GOT3 (cell line): ENCODE data around the gene SETD1A.

Experiments
- DNase-seq: peaks from one replicate; lab custom pipeline; 2025; ENCODE audit warnings: mixed read lengths; lab: John Stamatoyannopoulos, UW

The SETD1A gene

GRCh38 chr16:31020536-31020935 lies 63.0 kb downstream of the SETD1A start:
- DNase-seq, result no peak

- DNase-seq, result no peak
Measured at GRCh38 chr16:31022544-31023251, 65.1 kb downstream of the SETD1A start.

GRCh38 chr16:31023252-31023602 lies 65.7 kb downstream of the SETD1A start:
- DNase-seq, result no peak

GRCh38 chr16:31023627-31024226 lies 66.2 kb downstream of the SETD1A start:
- DNase-seq, result no peak

- DNase-seq, result no peak
Measured at GRCh38 chr16:31025339-31025738, 67.8 kb downstream of the SETD1A start.

- no peak for DNase-seq
Measured at GRCh38 chr16:31029272-31029671, 71.7 kb downstream of the SETD1A start.

GRCh38 chr16:31031276-31031675 lies 73.7 kb downstream of the SETD1A start:
- DNase-seq, result no peak

GRCh38 chr16:31032736-31033708 lies 75.5 kb downstream of the SETD1A start, which contains the start of gene STX4:
Gene STX4 (plus strand): TSS chr16:31033558. CDS start chr16:31033806, 248 bp downstream.
- DNase-seq, result peak; percentile 73

GRCh38 chr16:31033709-31034492 lies 76.3 kb downstream of the SETD1A start:
- peak; percentile 12 for DNase-seq
